ENCODE measurements around the gene TSNAXIP1. TPM values are rescaled to one million over a fixed set of nuclear protein-coding genes. Genes with fewer than 3 reads are reported as not detected.
A peak's percentile ranks its signal among the peaks of the same experiment; 100 is the strongest.

The TSNAXIP1 gene
- total RNA-seq, 1 experiment from 2014 or later: 1.1 TPM

GRCh38 chr16:67846320-67847063 is 39.8 kb downstream of the TSNAXIP1 start, which contains the start of gene NUTF2:
TSS of gene NUTF2 (plus strand) at chr16:67846933. CDS start at chr16:67865131, 18,198 bp downstream.
- Mint-ChIP-seq H3K36me3 (ENCODE audit: insufficient read depth, unreplicated experiment) (peaks cover 24% of the 10 kb centered on the region), H3K27ac (ENCODE audit: low read depth, unreplicated experiment) (peak within 1 kb of the TSS; percentile 75), H3K4me3 (ENCODE audit: unreplicated experiment) (peak within 1 kb of the TSS; percentile 87), H3K27me3 (ENCODE audit: insufficient read depth, unreplicated experiment) (no peaks in the 10 kb centered on the region), H3K4me1 (ENCODE audit: insufficient read depth, unreplicated experiment) (peaks cover 16% of the 10 kb centered on the region), H3K9me3 (ENCODE audit: unreplicated experiment) (no peaks in the 10 kb centered on the region)
- POLR2A ChIA-PET: interaction anchor here (0.6 to 8.4 kb wide), 20 partner anchors 9 to 1557 kb away, joined by 3 to 141 read pairs (median 4); partner anchors contain the start of genes ACD, CTCF, EDC4 and GFOD2
- BruUV-seq (replicated peaks): no TSS peak
- peak; percentile 95 for DNase-seq (ENCODE audit: unreplicated experiment)
- CTCF ChIA-PET: interaction anchor here (0.6 to 4.2 kb wide), 9 partner anchors 11 to 300 kb away, joined by 3 to 45 read pairs (median 11); partner anchors contain the start of gene NRN1L
- intact Hi-C loops (cut with micrococcal nuclease): loop anchor here (1.0 to 10.0 kb wide), 3 partner anchors 11 to 322 kb away; partner anchors contain the start of gene RIPOR1
- no peak for TF ChIP-seq CTCF (IDR thresholded peaks at IDR 0.05; ENCODE audit: unreplicated experiment)

DNA sequence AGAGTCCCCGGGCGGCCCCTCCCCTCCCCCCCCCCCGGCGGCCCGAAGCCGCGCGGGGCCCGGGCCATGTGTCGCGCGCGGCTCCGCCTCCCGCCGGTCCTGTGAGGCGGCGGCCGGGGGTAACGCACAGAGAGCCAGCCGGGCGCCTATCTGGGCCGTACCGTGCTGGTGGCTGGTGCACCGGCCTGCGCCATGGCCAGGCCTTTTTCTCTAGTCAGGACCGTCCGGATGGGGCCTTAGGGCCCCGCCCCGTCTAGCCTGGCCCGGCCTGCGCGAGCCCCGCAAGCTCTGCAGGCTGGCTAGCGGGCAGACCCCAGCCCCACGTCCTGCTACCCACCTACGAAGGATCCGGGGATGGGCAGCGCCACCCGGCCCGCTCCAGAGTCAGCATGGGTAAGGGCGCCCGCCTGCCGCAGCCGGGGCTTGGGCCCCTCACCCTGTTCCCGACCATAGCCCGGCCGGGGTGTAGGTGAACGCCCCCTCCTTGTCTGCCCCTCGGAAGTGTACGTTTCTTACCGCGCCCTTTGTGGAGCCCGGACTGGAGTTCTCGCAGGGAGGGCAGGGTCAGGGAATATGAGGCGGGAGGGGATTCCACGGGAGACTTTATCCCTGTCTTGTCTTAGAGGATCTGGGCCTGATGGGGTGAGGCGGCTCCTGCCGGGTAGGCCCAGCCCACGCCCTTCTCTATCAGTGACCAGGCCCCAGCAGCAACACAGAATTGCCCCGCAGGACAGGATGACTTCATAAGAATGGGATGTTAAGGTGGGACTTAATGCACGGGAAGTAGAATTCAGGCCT is 40.6 kb downstream of the TSNAXIP1 start, which contains the start of gene CENPT:
Gene CENPT, minus strand, starts transcription at position 630 of the 798 bp plus-strand sequence. CDS start 13,834 bp downstream, outside the sequence.
- H3K4me3 Mint-ChIP-seq (ENCODE audit: unreplicated experiment): peak within 1 kb of the TSS; percentile 87
- H3K27me3 Mint-ChIP-seq (ENCODE audit: insufficient read depth, unreplicated experiment): no peaks in the 10 kb centered on the region
- no peak for TF ChIP-seq CTCF (IDR thresholded peaks at IDR 0.05; ENCODE audit: unreplicated experiment)
- peaks cover 30% of the 10 kb centered on the region for H3K36me3 Mint-ChIP-seq (ENCODE audit: insufficient read depth, unreplicated experiment)
- POLR2A ChIA-PET: interaction anchor here (1.0 to 8.4 kb wide), 10 partner anchors 14 to 1556 kb away, joined by 3 to 141 read pairs (median 7); partner anchors contain the start of genes ACD, DDX28, DUS2 and EDC4
- peak; percentile 48 for DNase-seq (ENCODE audit: unreplicated experiment)
- no peaks in the 10 kb centered on the region for H3K9me3 Mint-ChIP-seq (ENCODE audit: unreplicated experiment)
- CTCF ChIA-PET: interaction anchor here (2.5 to 3.0 kb wide), 2 partner anchors 10 to 14 kb away, joined by 11 to 20 read pairs; no protein-coding TSS in a partner anchor
- intact Hi-C loops (cut with micrococcal nuclease): loop anchor here (1.0 to 10.0 kb wide), 3 partner anchors 10 to 322 kb away; partner anchors contain the start of gene RIPOR1
- H3K4me1 Mint-ChIP-seq (ENCODE audit: insufficient read depth, unreplicated experiment): peaks cover 16% of the 10 kb centered on the region
- H3K27ac Mint-ChIP-seq (ENCODE audit: low read depth, unreplicated experiment): peak within 1 kb of the TSS; percentile 75
- BruUV-seq (replicated peaks): no TSS peak

GRCh38 chr16:67848118-67848517 is 41.4 kb downstream of the TSNAXIP1 start:
- intact Hi-C loops (cut with micrococcal nuclease): loop anchor here (10.0 kb wide), 2 partner anchors 173 to 323 kb away; partner anchors contain the start of gene RIPOR1

More at GRCh38 chr16:67848118-67848517, 41.4 kb downstream of the TSNAXIP1 start:
- BruUV-seq (replicated peaks): no TSS peak
- no peak for TF ChIP-seq CTCF (IDR thresholded peaks at IDR 0.05; ENCODE audit: unreplicated experiment)
- Mint-ChIP-seq H3K27me3 (ENCODE audit: insufficient read depth, unreplicated experiment) (no peaks in the 10 kb centered on the region), H3K4me3 (ENCODE audit: unreplicated experiment) (peak overlapping the region; percentile 87), H3K27ac (ENCODE audit: low read depth, unreplicated experiment) (peak overlapping the region; percentile 75), H3K4me1 (ENCODE audit: insufficient read depth, unreplicated experiment) (peaks cover 16% of the 10 kb centered on the region), H3K36me3 (ENCODE audit: insufficient read depth, unreplicated experiment) (peaks cover 27% of the 10 kb centered on the region), H3K9me3 (ENCODE audit: unreplicated experiment) (no peaks in the 10 kb centered on the region)
- DNase-seq (ENCODE audit: unreplicated experiment): no peak
- ChIA-PET CTCF (interaction anchor here (0.6 to 2.5 kb wide), 5 partner anchors 9 to 176 kb away, joined by 3 to 11 read pairs (median 4); no protein-coding TSS in a partner anchor), POLR2A (interaction anchor here (1.1 to 8.4 kb wide), 5 partner anchors 13 to 188 kb away, joined by 3 to 141 read pairs (median 4); partner anchors contain the start of genes ACD, DDX28, DUS2 and GFOD2)

All from MCF 10A (cell line).